Medulla oblongata (tissue), 1 donor: ENCODE measurements around the gene PRKCA.
A peak's percentile ranks its signal among the peaks of the same experiment; 100 is the strongest.

Experiments
- DNase-seq: peaks from one replicate; pipeline ENCODE4 v3.0.0-alpha.2; 2015; ENCODE audit errors: extremely low spot score

PRKCA gene

DNA sequence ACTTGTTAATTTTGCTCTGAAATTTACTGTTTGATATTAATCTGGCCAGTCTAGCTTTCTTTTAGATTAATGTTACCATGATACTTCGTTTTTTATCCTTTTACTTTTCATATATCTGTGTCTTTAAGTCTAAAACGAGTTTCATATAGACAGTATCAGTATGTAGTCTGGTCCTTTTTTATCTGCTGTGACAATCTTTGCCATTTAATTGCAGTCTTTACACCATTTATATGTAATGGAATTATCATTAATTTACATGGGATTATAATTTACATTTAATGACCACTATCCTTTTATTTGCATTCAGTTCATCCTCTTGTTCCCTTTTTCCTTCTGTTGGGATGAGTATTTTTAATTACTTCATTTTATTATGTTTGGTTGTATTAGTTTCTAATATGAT lies 243.5 kb downstream of the PRKCA start:
- DNase-seq, result no peak

DNA sequence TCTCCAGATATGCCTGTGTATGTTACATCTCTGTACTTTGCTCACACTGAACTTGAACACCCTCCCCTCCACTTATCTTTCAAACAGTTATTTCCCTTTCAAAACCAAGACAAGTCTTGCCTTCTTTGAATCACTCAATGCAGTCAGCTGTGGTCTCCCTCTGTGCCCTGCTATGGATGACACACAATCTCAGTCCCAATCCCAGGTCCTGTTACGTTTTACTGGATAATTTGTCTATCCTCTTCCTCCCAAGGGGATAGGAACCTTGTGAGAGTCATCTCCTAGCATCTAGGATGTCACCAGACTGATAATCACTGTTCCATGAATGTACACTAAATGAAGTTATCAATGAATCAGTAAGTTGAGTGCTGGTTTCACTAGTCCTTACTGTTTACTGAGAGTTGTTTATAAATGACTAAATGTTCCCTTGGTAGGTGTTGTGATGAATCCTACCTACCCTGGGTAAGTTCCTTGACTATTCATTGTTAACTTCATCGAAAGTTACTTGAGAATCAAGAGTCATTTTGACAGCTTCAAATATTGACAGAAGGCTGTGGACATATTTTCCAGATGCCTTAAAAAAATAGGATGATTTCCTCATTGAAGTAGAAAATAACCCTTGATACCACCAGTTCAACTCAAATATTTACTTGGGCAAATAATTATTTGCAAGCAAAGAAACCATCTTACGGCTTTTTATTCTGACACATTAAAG lies 244.9 kb downstream of the PRKCA start:
- no peak for DNase-seq

DNA sequence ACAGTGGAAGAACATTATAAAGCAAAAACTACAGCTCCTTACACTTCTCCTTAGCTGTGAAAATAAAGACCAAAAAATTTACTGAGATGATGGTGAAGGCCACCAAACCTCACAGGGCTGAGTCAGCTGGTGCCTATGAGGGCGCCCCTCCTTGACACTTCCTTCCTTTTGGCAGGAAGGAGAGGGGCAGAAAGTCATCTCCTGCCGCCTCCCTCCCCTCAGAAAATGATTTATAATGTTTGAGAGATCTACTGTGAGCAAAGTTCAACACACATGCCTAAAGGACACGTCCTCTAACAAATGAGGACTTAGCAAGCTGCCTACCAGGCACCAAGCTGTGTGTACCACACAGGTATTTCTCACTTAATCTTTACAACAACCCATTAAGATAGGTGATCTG lies 245.7 kb downstream of the PRKCA start:
- no peak for DNase-seq

DNA sequence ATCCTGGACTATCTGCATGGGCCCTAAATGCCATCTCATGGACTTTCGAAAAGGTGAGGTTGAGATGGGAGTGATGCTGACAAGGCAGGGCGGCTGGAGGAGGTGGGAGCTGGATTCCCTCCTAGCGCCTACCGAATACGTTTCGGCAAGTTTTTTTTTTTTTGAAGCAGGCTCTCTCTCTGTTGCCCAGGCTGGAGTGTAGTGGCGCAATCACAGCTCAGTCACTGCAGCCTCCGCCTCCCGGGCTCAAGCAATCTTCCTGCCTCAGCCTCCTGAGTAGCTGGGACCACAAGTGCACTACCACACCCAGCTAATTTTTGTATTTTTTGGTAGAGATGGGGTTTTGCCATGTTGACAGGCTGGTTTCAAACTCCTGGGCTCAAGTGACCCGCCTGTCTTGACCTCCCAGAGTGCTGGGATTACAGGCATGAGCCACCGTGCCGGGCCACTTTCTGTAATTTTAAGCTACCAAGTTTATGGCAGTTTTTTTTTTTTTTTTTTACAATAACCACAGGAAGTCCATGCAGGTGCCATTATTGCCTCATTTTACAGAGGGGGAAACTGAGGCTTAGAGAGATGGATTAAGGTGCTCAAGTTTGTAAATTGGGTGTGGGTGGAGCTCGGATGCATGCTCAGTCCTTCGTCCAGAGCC lies 246.4 kb downstream of the PRKCA start:
- no peak for DNase-seq

DNA sequence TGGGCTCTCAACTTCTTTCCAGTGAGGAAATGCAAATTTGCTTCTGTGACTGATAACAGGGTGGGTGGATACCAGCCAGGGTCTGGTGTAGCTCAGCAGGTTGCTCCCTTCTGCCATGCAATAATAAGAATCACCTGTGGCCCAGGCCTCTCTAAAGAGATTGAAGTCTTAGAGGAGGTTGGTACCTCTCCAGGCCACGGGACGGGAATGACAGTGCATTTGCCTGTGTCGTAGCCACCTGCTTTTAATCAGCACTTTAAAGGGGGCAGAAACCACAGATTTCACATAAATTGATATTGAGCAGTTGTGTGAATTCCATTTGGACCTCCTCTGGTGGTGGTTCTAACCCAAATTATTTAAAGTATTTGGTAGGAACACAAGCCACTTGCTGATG lies 246.9 kb downstream of the PRKCA start:
- DNase-seq, result no peak

DNA sequence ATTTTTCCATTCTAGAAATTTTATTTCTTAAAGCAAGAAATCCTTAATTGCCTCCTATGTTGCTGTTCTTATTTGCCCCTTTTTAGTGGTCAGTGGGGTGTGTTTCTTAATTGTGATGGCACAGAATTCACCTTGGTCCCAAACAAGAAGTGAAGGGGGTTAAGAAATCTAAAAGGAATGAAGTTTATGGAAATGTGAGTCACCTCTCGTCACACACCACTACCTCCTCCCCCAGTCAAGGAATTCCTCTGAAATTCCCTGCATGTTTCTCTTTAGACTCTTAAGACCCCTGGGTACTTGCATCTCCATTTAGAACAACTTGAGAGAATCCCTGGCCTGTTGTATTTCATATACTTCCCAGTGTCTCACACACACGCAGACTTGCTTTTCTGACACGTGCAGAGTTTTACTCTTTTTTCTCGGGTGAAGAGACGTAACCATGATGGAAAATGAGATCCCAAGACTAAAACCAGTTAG lies 247.4 kb downstream of the PRKCA start:
- no peak for DNase-seq

- no peak for DNase-seq
Measured at GRCh38 chr17:66551839-66552238, 249.4 kb downstream of the PRKCA start.

- no peak for DNase-seq
Measured at GRCh38 chr17:66552371-66552770, 250.0 kb downstream of the PRKCA start.

- no peak for DNase-seq
Measured at GRCh38 chr17:66555605-66556004, 253.2 kb downstream of the PRKCA start.

- no peak for DNase-seq
Measured at GRCh38 chr17:66557200-66557599, 254.8 kb downstream of the PRKCA start.

- DNase-seq, result no peak
Measured at GRCh38 chr17:66557886-66558285, 255.5 kb downstream of the PRKCA start.

DNA sequence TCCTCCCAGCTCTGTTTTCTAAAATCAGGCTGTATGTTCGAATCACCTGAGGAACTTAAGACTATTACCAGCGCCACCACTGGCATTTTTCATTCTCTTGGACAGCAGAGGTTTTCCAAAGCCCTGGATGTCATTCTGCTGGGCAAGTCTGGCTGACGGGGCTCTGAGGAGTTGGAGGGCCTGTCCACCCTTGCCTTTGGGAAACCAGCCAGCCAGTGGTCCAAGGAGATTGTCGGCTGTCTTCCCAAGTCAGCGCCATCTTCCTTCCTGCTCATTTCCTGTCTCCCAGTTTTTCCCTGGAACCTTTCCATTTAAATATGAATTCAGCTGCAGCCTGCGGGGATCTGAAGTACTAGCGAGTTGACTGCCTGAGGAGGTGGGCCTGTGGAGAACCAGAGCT lies 258.3 kb downstream of the PRKCA start:
- DNase-seq, result no peak

- DNase-seq, result no peak
Measured at GRCh38 chr17:66562119-66562518, 259.7 kb downstream of the PRKCA start.

GRCh38 chr17:66564992-66565465 lies 262.6 kb downstream of the PRKCA start:
- DNase-seq, result no peak

- peak; percentile 94 for DNase-seq
Measured at GRCh38 chr17:66567234-66568170, 265.1 kb downstream of the PRKCA start.

DNA sequence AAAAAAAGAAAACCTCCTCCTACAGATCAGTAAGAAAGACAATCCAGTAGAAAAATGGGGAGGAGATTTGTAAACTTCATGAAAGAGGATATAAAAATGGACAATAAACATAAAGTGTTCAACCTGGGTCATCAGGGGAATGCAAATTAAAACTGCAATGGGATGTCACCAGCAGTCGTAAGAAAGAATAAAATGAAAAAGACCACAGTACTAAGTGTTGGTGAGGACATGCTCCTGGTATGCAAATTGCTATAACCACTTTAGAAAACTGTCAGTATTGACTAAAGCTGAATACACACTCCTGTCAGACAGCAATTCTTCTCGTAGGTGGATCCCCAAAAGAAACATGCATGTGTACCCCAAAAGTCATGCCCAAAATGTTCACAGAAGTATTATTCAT lies 267.2 kb downstream of the PRKCA start:
- no peak for DNase-seq

GRCh38 chr17:66570447-66571195 lies 268.2 kb downstream of the PRKCA start:
- DNase-seq, result no peak

DNA sequence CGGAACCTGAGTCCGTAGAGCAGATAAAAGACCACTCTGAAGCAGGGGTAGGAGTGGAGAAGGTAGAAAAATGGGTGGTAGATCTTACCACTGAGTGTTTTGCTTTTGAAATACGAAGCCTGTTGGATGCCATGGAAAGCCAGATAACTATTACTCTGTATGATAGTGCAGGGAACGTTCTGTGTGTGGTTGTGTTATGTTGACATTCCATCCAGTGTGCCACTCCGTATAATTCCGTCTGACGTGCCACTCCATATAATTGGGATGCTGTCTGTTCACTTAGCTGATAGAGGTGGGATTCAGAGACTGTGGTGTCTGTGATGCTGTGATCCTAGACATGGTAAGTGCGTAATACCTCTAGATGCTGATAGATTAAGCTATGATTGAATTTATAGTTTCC lies 269.3 kb downstream of the PRKCA start:
- no peak for DNase-seq

DNA sequence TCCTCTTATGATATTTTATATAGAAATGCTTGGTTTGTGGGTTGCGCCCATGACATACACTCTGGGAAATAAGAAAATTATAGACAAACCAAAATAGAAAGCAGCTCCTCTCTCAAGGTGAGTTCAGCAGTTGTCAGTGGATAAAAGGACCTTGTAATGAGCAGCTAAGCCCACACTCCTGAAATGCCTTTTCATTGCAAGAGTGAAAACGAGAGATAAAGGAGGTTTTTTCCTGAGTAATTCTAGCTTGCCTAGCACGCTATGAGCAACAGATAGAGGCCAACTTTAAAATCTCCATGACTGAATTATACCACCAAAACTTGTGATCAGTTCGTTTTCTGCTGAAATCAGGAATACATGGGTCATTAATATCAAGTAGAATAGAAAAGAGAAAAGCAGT lies 270.7 kb downstream of the PRKCA start:
- no peak for DNase-seq

DNA sequence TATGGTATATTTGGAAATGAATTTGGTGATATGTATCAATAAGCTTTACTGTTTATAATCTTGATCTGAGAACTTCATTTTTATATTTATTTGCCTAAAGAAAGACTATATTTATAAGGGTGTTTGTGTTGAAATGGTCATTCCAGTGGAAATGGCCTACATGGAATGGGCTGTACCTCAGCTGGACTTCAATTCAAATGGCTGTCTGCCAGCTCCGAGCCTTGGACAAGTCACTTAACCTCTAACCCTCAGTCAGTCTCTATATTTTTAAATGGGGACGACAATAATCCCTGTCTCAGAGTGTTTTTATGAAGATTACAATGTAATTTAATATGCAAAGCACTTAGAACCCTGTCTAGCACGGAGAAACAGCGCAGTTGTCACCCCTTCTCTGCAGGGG lies 271.7 kb downstream of the PRKCA start:
- no peak for DNase-seq

DNA sequence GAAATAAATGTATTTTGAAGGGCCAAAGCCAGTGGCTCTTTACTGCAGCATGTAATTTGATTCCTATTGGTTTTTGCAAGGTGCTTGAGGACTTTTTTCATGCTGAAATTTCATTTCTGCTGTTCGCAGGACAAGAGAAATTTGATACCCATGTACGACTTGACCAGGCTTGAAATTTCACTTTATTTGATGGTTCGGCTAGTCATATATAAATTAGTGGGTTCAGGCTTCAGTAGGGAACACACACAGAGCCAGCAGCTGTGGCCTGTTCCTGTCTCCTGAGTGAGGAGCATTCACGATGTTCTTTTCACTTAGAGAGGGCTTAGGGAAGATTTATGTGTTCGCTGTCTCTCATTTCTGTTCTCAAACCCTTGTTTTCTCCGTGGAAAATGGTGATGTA lies 274.1 kb downstream of the PRKCA start:
- no peak for DNase-seq

DNA sequence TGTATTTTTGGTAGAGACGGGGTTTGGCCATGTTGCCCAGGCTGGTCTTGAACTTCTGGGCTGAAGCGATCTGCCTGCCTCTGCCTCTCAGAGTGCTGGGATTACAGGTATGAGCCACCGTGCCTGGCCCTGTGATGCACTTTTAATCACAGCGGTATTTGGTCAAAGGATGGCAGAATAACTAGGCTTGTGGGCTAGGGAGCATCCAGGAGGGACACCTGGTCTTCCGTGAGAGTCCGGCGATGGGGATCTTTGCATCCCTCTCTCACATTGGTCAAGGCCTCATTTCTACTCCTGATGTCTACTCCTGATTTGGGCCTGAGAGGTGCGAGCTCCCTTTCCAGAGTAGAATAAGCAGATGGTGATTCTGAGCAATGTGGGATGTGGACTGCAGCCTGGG lies 274.6 kb downstream of the PRKCA start:
- DNase-seq, result no peak
